Measurements from ENCODE around the gene TECTA. TPM values are rescaled to one million over a fixed set of nuclear protein-coding genes. Genes with fewer than 3 reads are reported as not detected.

The TECTA gene
- total and polyA plus RNA-seq, 2 of the 8 experiments (the other 6 are each of a cell fraction or from before 2014, with no cell fraction given): 0.59 to 1.0 TPM

DNA sequence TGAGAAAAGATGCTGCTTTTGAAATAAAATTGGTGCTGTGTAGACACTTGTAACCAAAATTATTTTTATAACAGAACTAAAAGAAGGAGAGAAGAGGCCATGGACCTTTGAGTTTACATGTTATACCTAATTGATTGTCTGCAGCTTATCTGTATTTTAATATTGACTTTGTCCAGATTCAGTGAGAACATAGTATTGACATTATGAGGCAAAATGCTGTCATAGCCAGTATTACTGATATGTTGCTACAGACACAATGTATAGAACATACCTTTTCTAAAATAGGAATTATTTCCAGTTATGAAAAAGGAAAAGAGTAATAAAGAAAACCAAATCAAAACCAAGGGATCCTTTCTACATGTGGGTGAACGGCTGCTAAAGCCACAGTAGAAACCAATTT is 11.5 kb upstream of the TECTA start (continued):
- TF ChIP-seq TAF7 (optimal IDR thresholded peaks at IDR 0.05; ENCODE audit: borderline replicate concordance, low read depth, low read length): no peak
- TF ChIP-seq MAFK (IDR thresholded peaks at IDR 0.05; ENCODE audit: low read depth, low read length): no peak

Data from H1 (cell line).